ENCODE results near the gene INPP5K.
A peak's percentile ranks its signal among the peaks of the same experiment; 100 is the strongest.
"Not testable (repeated sequence)": the region's sequence is repeated elsewhere in the genome, so short reads cannot be mapped to it uniquely, and the experiment has no call there.

Gene INPP5K

DNA sequence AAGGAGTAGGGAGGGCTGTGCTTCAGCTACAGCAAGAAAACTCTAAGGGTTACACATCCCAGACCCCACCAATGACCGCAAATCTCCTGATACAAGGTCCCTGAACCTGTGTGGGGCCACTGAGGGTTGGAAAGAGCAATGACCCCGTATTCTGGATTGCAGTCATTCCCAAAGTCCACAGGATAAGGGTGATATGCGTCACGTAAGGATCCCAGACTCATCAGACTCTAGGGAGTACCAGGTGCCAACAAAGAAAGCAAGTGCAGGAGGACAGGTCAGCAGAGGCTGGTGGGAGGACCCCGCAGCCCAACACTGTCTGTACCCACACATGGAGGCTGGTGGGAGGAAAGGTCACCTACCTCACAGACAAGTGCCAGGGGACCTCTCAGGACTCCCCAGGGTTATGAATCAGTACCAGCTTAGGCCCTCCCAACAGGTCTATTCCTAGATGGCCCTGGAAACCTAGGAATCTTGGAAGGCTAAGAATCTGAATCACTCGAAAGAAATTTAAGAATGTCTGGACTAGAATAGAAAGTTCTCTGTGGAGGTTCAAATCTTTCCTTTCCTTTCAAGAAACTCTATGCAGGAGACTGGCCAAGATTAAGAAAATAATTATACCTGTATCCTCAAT lies 30.0 kb upstream of the INPP5K start:
- no peak for FAIRE-seq

- no peak for FAIRE-seq
Observed at GRCh38 chr17:1545618-1546017, 29.2 kb upstream of the INPP5K start.

DNA sequence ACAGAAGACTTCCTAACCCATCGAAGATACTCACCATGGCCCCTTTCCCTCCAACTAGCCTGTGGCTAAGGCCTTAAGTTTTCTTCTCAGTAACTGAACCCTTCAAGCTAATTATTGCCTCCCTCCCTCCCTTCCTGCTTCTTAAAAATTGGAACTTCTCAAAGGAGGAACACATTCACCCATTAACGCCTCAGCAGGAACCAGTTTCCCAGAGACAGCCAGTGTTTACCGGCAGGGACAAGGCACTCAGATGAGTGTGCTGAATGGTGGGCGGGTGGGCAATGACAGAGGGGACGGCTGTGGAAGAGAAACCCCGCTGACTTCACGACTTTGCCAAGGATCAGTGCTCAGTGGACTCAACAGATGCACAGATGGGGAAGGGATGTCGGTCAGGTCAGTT lies 25.9 kb upstream of the INPP5K start:
- no peak for FAIRE-seq

DNA sequence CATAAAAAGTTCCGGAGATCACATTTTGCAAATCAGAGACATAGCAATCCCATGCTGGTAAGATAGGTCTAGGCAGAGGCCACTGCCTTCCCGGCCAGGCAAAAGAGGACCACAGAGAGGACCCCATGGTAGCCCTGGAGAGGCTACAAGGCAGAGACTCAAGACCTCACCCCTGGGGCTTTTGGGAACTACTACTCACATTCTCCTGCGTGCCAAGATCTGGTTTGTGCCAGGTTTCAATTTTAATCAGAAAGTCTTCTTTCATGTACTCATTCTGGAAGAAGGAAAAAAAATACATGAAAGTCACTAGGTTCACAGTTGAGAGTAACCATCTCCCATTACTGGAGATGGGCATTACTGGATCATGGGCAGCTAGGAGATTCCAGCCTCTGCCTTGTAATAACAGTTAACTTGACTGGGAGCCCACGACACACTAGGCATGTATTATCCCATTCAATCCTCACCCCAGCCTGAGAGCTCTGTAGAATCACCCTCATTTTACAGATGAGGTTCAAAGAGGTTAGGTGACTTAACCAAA lies 25.0 kb upstream of the INPP5K start:
- FAIRE-seq, result no peak

- FAIRE-seq, result no peak
Observed at GRCh38 chr17:1539811-1540210, 23.4 kb upstream of the INPP5K start.

- no peak for FAIRE-seq
Observed at GRCh38 chr17:1535737-1536136, 19.3 kb upstream of the INPP5K start.

GRCh38 chr17:1533661-1534325 lies 17.4 kb upstream of the INPP5K start:
- FAIRE-seq, result no peak

DNA sequence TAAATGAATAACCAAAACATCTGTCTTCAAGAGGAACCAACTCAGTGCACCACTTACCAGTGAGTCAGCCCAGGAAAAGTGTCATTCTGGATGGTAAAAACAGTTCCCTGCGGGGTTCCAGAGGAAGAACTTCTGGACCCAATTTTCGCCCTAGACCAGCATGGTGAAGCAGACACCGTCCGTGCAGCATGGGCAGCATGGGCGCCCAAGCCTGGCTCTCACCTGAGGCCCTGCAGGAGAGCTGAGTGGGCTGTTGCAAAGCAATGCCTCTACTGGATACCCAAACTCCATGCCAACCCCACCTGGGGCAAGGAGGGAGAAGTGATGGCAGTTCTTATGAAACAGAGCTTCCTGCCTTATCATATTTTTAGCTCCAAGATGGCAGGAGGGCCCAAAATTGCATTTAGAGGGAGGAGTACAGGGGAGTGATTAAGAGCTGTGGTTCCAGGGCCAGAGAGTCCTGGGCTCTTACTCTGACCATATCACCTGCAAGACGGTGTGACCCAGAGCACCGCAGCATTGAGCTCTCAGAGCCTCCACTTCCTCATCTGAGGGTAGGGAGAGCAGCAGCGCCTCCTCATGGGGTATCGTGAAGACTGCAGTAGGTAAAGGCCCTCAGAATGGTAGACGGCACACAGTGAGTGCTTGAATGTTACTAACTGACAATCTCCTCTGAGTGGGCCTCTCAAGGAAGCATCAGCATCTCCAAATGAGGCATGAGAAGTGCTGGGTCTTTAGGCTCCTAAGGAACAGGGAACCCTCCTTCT lies 16.6 kb upstream of the INPP5K start:
- no peak for FAIRE-seq

GRCh38 chr17:1529863-1530262 lies 13.5 kb upstream of the INPP5K start:
- no peak for FAIRE-seq

DNA sequence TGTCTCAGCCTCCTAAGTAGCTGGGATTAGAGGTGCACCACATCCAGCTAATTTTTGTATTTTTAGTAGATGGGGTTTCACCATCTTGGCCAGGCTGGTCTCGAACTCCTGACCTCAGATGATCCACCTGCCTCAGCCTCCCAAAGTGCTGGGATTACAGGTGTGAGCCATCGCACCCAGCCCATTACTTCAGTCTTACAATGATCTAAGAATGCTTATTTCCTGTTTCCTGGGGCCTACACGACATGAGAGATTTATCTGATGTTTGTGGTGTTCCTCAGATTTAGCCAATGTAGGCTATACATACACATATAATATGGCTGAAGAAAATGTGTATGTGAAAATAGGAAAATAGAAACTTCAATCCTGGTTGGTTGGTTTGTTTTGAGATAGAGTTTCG lies 10.5 kb upstream of the INPP5K start:
- not testable (repeated sequence) for FAIRE-seq

DNA sequence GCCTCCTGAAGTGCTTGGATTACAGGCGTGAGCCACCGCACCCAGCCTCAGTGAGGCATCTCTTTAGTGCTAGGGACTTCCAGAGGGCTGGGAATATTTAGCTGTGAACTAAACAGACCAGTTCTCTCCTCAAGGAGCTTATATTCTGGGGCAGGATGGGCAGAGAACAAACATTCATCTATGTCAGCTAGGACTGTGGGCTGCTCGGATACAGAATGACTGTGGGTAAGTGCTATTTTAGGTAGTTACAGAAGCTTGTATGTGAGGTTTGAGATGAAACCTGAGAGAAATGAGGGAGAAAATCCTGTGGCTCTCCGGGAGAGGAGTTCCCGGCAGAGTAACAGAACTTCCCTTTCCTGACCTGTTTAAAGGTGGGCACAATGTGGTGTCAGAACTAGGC lies 6.2 kb upstream of the INPP5K start:
- no peak for FAIRE-seq

DNA sequence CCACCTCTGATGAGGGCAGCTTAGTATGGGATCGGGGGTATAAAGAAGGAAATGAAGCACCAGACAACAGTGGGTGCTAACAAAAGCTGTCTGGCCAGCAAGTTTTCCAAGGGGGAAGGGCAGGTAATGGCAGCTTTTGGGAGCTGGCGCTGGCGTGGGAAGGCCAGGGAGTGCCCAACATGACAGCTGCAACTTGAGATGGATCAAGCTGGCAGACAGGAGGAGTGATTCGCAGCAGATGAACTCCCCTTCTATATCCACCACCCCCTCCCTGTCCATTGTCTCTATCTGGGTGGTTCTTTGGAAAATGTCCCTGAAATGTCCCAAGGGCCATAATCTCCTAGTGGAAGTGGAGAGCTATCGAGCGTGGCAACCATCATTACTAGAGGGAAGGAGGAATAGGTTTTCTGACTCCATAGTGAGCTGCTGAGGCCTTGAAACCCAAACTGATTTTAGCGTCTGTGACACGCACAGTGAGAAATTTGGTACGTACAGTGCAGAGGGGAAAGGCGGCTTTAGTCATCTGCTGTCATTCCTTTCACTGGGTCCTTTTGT lies 4.8 kb upstream of the INPP5K start:
- FAIRE-seq, result no peak

GRCh38 chr17:1519678-1520077 lies 3.3 kb upstream of the INPP5K start:
- FAIRE-seq, result no peak

DNA sequence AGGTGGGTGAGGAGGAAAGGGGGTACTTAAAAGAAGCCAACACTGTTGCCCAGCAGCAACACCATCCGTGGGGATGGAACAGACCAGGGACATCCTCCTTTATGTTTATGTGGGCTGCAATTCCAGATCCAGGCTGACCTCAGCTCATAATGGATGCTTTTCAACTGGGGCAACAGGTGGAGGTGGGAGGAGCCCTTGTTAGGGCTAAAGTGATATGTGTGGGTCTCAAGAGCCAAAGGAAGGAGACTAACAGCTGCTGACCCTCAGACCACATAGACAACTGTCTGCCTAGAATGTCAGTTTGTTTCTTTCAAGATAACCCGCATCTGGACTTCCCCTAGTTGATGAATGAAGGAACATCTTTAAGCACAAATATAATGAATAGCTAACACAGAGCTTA lies 2.0 kb upstream of the INPP5K start:
- FAIRE-seq, result no peak

GRCh38 chr17:1515640-1516387 lies 598 bp downstream of the INPP5K start:
- FAIRE-seq, result peak; percentile 76

- no peak for FAIRE-seq
Observed at GRCh38 chr17:1512351-1512750, 4.1 kb downstream of the INPP5K start.

GRCh38 chr17:1511756-1512321 lies 4.6 kb downstream of the INPP5K start:
- no peak for FAIRE-seq

DNA sequence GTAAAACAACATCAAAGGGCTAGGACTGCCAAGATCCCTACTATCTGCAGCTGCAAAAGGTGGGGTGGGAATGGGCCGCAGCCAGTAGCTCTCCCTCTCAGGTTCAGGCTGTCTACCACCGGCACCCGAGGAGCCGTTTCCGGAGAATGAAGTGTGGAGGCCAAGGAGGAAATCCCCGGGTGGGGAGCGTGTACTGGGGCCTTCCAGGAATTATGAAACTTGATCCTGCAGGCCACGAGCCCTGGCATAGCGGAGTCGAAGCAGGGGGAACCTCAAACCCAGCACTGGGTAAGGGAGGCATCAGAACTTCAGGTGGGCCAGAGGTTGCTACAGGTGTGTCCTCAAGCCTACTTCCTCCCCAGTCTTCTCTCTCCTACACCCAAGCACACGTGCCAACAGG lies 5.1 kb downstream of the INPP5K start:
- no peak for FAIRE-seq

- no peak for FAIRE-seq
Observed at GRCh38 chr17:1509290-1509881, 7.0 kb downstream of the INPP5K start.

DNA sequence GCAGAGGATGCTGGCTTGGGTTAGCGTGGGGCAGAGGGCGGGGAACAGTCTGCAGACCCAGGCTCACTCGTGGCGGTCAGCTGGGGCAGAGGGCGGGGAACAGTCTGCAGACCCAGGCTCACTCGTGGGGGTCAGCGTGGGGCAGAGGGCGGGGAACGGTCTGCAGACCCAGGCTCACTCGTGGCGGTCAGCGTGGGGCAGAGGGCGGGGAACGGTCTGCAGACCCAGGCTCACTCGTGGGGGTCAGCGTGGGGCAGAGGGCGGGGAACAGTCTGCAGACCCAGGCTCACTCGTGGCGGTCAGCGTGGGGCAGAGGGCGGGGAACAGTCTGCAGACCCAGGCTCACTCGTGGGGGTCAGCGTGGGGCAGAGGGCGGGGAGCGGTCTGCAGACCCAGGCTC lies 7.7 kb downstream of the INPP5K start:
- FAIRE-seq, result not testable (repeated sequence)

DNA sequence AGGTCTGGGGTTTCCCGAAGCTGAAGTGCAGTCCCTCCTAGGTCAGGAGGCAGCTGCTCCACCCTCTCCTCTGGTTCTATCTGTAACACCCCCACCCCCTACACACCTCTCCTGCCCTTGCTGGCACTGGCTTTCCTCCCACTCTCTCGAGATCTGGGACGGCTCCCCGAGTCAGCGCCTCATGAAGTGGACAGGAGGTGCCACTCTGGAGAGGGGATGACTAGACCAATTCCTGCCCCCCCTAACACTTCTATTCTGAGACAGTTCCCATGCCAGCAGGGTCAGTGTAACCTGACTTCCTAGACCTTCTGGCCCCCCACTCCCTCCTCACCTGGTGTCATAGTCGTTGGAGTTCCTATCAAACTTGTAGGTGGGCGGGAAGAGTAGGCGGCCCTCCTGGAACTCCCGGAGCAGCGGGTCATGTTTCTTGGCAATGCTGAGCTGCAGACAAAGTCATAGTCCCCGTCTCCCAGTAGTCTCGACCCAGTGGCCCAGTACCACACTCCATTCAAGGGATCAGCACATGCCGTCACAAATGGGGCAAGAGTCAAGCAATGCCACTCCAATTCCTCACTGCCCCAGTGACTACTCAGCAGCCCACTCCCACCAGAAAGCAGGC lies 9.7 kb downstream of the INPP5K start:
- FAIRE-seq, result no peak

- no peak for FAIRE-seq
Observed at GRCh38 chr17:1505586-1505985, 10.8 kb downstream of the INPP5K start.
